Measurements from ENCODE around the gene AFF2.

Gene AFF2

GRCh38 chrX:148672517-148672916, 172.1 kb downstream of the AFF2 start:
- DNase-seq (ENCODE audit: low read depth, low spot score): no peak

GRCh38 chrX:148681605-148682004, 181.2 kb downstream of the AFF2 start:
- H3K4me3 ChIP-seq (ENCODE audit: low read length): no peak overlapping the region
- no peak for DNase-seq (ENCODE audit: low read depth, low spot score)

More at GRCh38 chrX:148672517-148672916, 172.1 kb downstream of the AFF2 start:
- no peak overlapping the region for H3K4me3 ChIP-seq (ENCODE audit: low read length)

- no peak for DNase-seq (ENCODE audit: low read depth, low spot score)
Observed at GRCh38 chrX:148682206-148682605, 181.8 kb downstream of the AFF2 start.

GRCh38 chrX:148691456-148691855, 191.0 kb downstream of the AFF2 start:
- DNase-seq (ENCODE audit: low read depth, low spot score): no peak
- H3K4me3 ChIP-seq (ENCODE audit: low read length): no peak overlapping the region

More at GRCh38 chrX:148682206-148682605, 181.8 kb downstream of the AFF2 start:
- no peak overlapping the region for H3K4me3 ChIP-seq (ENCODE audit: low read length)

GRCh38 chrX:148695255-148695654, 194.8 kb downstream of the AFF2 start:
- DNase-seq (ENCODE audit: low read depth, low spot score): no peak
- no peak overlapping the region for H3K4me3 ChIP-seq (ENCODE audit: low read length)

GRCh38 chrX:148698221-148698620, 197.8 kb downstream of the AFF2 start:
- no peak for DNase-seq (ENCODE audit: low read depth, low spot score)
- H3K4me3 ChIP-seq (ENCODE audit: low read length): no peak overlapping the region

GRCh38 chrX:148700021-148700420, 199.6 kb downstream of the AFF2 start:
- H3K4me3 ChIP-seq (ENCODE audit: low read length): no peak overlapping the region
- no peak for DNase-seq (ENCODE audit: low read depth, low spot score)

GRCh38 chrX:148713981-148714380, 213.6 kb downstream of the AFF2 start:
- no peak for DNase-seq (ENCODE audit: low read depth, low spot score)
- H3K4me3 ChIP-seq (ENCODE audit: low read length): no peak overlapping the region

GRCh38 chrX:148715361-148715760, 214.9 kb downstream of the AFF2 start:
- H3K4me3 ChIP-seq (ENCODE audit: low read length): no peak overlapping the region
- no peak for DNase-seq (ENCODE audit: low read depth, low spot score)

- H3K4me3 ChIP-seq (ENCODE audit: low read length): no peak overlapping the region
- DNase-seq (ENCODE audit: low read depth, low spot score): no peak
Observed at GRCh38 chrX:148722966-148723365, 222.5 kb downstream of the AFF2 start.

GRCh38 chrX:148723551-148723950, 223.1 kb downstream of the AFF2 start:
- no peak overlapping the region for H3K4me3 ChIP-seq (ENCODE audit: low read length)
- no peak for DNase-seq (ENCODE audit: low read depth, low spot score)

GRCh38 chrX:148728901-148729300, 228.5 kb downstream of the AFF2 start:
- no peak for DNase-seq (ENCODE audit: low read depth, low spot score)
- no peak overlapping the region for H3K4me3 ChIP-seq (ENCODE audit: low read length)

GRCh38 chrX:148732743-148733142, 232.3 kb downstream of the AFF2 start:
- no peak overlapping the region for H3K4me3 ChIP-seq (ENCODE audit: low read length)
- DNase-seq (ENCODE audit: low read depth, low spot score): no peak

- H3K4me3 ChIP-seq (ENCODE audit: low read length): no peak overlapping the region
- no peak for DNase-seq (ENCODE audit: low read depth, low spot score)
Observed at GRCh38 chrX:148741441-148741840, 241.0 kb downstream of the AFF2 start.

GRCh38 chrX:148755111-148755510, 254.7 kb downstream of the AFF2 start:
- no peak overlapping the region for H3K4me3 ChIP-seq (ENCODE audit: low read length)
- no peak for DNase-seq (ENCODE audit: low read depth, low spot score)

GRCh38 chrX:148763896-148764295, 263.5 kb downstream of the AFF2 start:
- H3K4me3 ChIP-seq (ENCODE audit: low read length): no peak overlapping the region
- DNase-seq (ENCODE audit: low read depth, low spot score): no peak

- no peak for DNase-seq (ENCODE audit: low read depth, low spot score)
- no peak overlapping the region for H3K4me3 ChIP-seq (ENCODE audit: low read length)
Observed at GRCh38 chrX:148768296-148768695, 267.9 kb downstream of the AFF2 start.

GRCh38 chrX:148771440-148771839, 271.0 kb downstream of the AFF2 start:
- no peak for DNase-seq (ENCODE audit: low read depth, low spot score)
- no peak overlapping the region for H3K4me3 ChIP-seq (ENCODE audit: low read length)

- DNase-seq (ENCODE audit: low read depth, low spot score): no peak
- H3K4me3 ChIP-seq (ENCODE audit: low read length): no peak overlapping the region
Observed at GRCh38 chrX:148774276-148774675, 273.9 kb downstream of the AFF2 start.

GRCh38 chrX:148784137-148784536, 283.7 kb downstream of the AFF2 start:
- H3K4me3 ChIP-seq (ENCODE audit: low read length): no peak overlapping the region
- no peak for DNase-seq (ENCODE audit: low read depth, low spot score)

- H3K4me3 ChIP-seq (ENCODE audit: low read length): no peak overlapping the region
- DNase-seq (ENCODE audit: low read depth, low spot score): no peak
Observed at GRCh38 chrX:148784856-148785255, 284.4 kb downstream of the AFF2 start.

GRCh38 chrX:148785256-148785655, 284.8 kb downstream of the AFF2 start:
- no peak for DNase-seq (ENCODE audit: low read depth, low spot score)
- no peak overlapping the region for H3K4me3 ChIP-seq (ENCODE audit: low read length)

All from Jurkat, Clone E6-1 (cell line).